Fibroblast of pulmonary artery (primary cell): Measurements from ENCODE around the gene PSMA8.
"Not testable (repeated sequence)": the region's sequence is repeated elsewhere in the genome, so short reads cannot be mapped to it uniquely, and the experiment has no call there.

Experiments
- DNase-seq: peaks from one replicate; pipeline ENCODE4 v3.0.0-alpha.2; 2010; ENCODE audit warnings: low read depth
- H3K4me3 ChIP-seq: replicated peaks from 2 replicates; pipeline ENCODE4 v1.5.1; 2011; ENCODE audit warnings: low read depth, mild to moderate bottlenecking, control low read depth, low read length, moderate library complexity
- CTCF ChIP-seq: IDR thresholded peaks from 2 replicates; pipeline ENCODE4 v1.5.1; 2011; ENCODE audit warnings: mild to moderate bottlenecking, control low read depth, low read length, inconsistent platforms; ENCODE audit errors: missing control alignments

Gene PSMA8

GRCh38 chr18:26230497-26230896 lies 96.8 kb downstream of the PSMA8 start:
- no peak for DNase-seq
- no peak for TF ChIP-seq CTCF
- H3K4me3 ChIP-seq, result no peak overlapping the region

GRCh38 chr18:26233208-26233607 lies 99.5 kb downstream of the PSMA8 start:
- no peak for TF ChIP-seq CTCF
- no peak overlapping the region for H3K4me3 ChIP-seq
- DNase-seq, result no peak

- DNase-seq, H3K4me3 ChIP-seq: not testable (repeated sequence)
These were observed 103.7 kb downstream of the PSMA8 start for GRCh38 chr18:26237363-26237762.

- DNase-seq, H3K4me3 ChIP-seq: not testable (repeated sequence)
These were observed 105.0 kb downstream of the PSMA8 start for GRCh38 chr18:26238718-26239117.

GRCh38 chr18:26242392-26242791 lies 108.7 kb downstream of the PSMA8 start:
- DNase-seq, result not testable (repeated sequence)

More at GRCh38 chr18:26242392-26242791, 108.7 kb downstream of the PSMA8 start:
- not testable (repeated sequence) for H3K4me3 ChIP-seq
